SK-MEL-5 (cell line): Measurements from ENCODE around the gene UBAC2. TPM values are rescaled to one million over a fixed set of nuclear protein-coding genes. Genes with fewer than 3 reads are reported as not detected.

Source experiments
- DNase-seq: peaks from one replicate; pipeline ENCODE4 v3.0.0-alpha.2; 2016; ENCODE audit warnings: low read depth, low spot score
- in situ Hi-C: cut with HindIII; loops from 2 replicates; pipeline ENCODE4 v1.10.0; 2016; ENCODE audit warnings: low sequenced_read_pairs, high pct_unique_total_duplicates, low pct_unique_long_range_greater_than_20kb
- total RNA-seq: library from RNA; depleted of rRNA; stranded (reverse); fragments of >200 nt; shearing (Covaris generic); gene quantifications from 2 replicates; pipeline ENCODE4 v1.2.3, GENCODE V29; 2014

Gene UBAC2
- total RNA-seq, 1 experiment from 2014 or later, result 70.2 TPM

GRCh38 chr13:99176309-99177276 lies 24.1 kb upstream of the UBAC2 start:
- in situ Hi-C loops, result no loop called here

GRCh38 chr13:99178636-99179035 lies 22.0 kb upstream of the UBAC2 start:
- no peak for DNase-seq
- in situ Hi-C loops, result no loop called here

More at GRCh38 chr13:99176309-99177276, 24.1 kb upstream of the UBAC2 start:
- peak; percentile 74 for DNase-seq

- in situ Hi-C loops, result no loop called here
- DNase-seq, result no peak
Measured at GRCh38 chr13:99179460-99179859, 21.2 kb upstream of the UBAC2 start.

GRCh38 chr13:99182439-99182838 lies 18.2 kb upstream of the UBAC2 start:
- DNase-seq, result no peak
- in situ Hi-C loops, result no loop called here

GRCh38 chr13:99185606-99186005 lies 15.0 kb upstream of the UBAC2 start:
- DNase-seq, result no peak
- in situ Hi-C loops, result no loop called here

- in situ Hi-C loops, result no loop called here
- no peak for DNase-seq
Measured at GRCh38 chr13:99190147-99190985, 10.3 kb upstream of the UBAC2 start.

- DNase-seq, result no peak
- in situ Hi-C loops, result no loop called here
Measured at GRCh38 chr13:99191336-99191899, 9.2 kb upstream of the UBAC2 start.

GRCh38 chr13:99191900-99192399 lies 8.7 kb upstream of the UBAC2 start:
- in situ Hi-C loops, result no loop called here
- DNase-seq, result no peak

- DNase-seq, result no peak
- in situ Hi-C loops, result no loop called here
Measured at GRCh38 chr13:99192480-99192879, 8.2 kb upstream of the UBAC2 start.

GRCh38 chr13:99193152-99193551 lies 7.5 kb upstream of the UBAC2 start:
- in situ Hi-C loops, result no loop called here
- DNase-seq, result no peak

GRCh38 chr13:99196466-99197116 lies 4.1 kb upstream of the UBAC2 start:
- in situ Hi-C loops, result no loop called here
- DNase-seq, result peak; percentile 50

GRCh38 chr13:99197117-99197651 lies 3.5 kb upstream of the UBAC2 start:
- in situ Hi-C loops, result no loop called here

GRCh38 chr13:99199541-99200431 lies 868 bp upstream of the UBAC2 start:
- peak; percentile 17 for DNase-seq
- in situ Hi-C loops, result no loop called here

More at GRCh38 chr13:99197117-99197651, 3.5 kb upstream of the UBAC2 start:
- no peak for DNase-seq

- in situ Hi-C loops, result no loop called here
- DNase-seq, result no peak
Measured at GRCh38 chr13:99203601-99204579, 3.2 kb downstream of the UBAC2 start.

- no peak for DNase-seq
- in situ Hi-C loops, result no loop called here
Measured at GRCh38 chr13:99205621-99206220, 5.1 kb downstream of the UBAC2 start.
